Smooth muscle cell of the brain vasculature (primary cell): ENCODE results near the gene RING1.

Experiments
- DNase-seq: peaks from one replicate; pipeline ENCODE4 v3.0.0-alpha.2; 2012; ENCODE audit warnings: low read depth, low spot score

Gene RING1

GRCh38 chr6:33171880-33172687, 36.2 kb upstream of the RING1 start:
- no peak for DNase-seq

- DNase-seq: no peak
These were observed 35.4 kb upstream of the RING1 start for GRCh38 chr6:33172688-33173534.

GRCh38 chr6:33173535-33174180, 34.6 kb upstream of the RING1 start:
- no peak for DNase-seq

GRCh38 chr6:33174784-33175183, 33.5 kb upstream of the RING1 start:
- DNase-seq: no peak

- DNase-seq: no peak
These were observed 32.7 kb upstream of the RING1 start for GRCh38 chr6:33175436-33176069.

- no peak for DNase-seq
These were observed 31.4 kb upstream of the RING1 start for GRCh38 chr6:33176906-33177305.

- no peak for DNase-seq
These were observed 30.5 kb upstream of the RING1 start for GRCh38 chr6:33177552-33178446.

- DNase-seq: no peak
These were observed 29.4 kb upstream of the RING1 start for GRCh38 chr6:33178755-33179475.

GRCh38 chr6:33181141-33181540, 27.2 kb upstream of the RING1 start:
- DNase-seq: no peak

- DNase-seq: no peak
These were observed 25.1 kb upstream of the RING1 start for GRCh38 chr6:33183071-33183683.

GRCh38 chr6:33185190-33185589, 23.1 kb upstream of the RING1 start:
- DNase-seq: no peak

- DNase-seq: no peak
These were observed 22.6 kb upstream of the RING1 start for GRCh38 chr6:33185654-33186187.

GRCh38 chr6:33187809-33188208, 20.5 kb upstream of the RING1 start:
- DNase-seq: no peak

- DNase-seq: no peak
These were observed 19.1 kb upstream of the RING1 start for GRCh38 chr6:33189164-33189563.

GRCh38 chr6:33189625-33190448, 18.5 kb upstream of the RING1 start:
- DNase-seq: no peak

GRCh38 chr6:33190504-33191107, 17.7 kb upstream of the RING1 start:
- no peak for DNase-seq

- no peak for DNase-seq
These were observed 16.8 kb upstream of the RING1 start for GRCh38 chr6:33191383-33192104.
